Astrocyte (in vitro differentiated cells and primary cell): ENCODE results near the gene CHST5.

Source experiments
- CTCF ChIP-seq: IDR thresholded peaks from 2 replicates; pipeline ENCODE4 v1.5.1; 2011; ENCODE audit warnings: low read depth, mild to moderate bottlenecking, inconsistent platforms, low read length, moderate library complexity; ENCODE audit not compliant: insufficient read depth
- EZH2 ChIP-seq: IDR thresholded peaks from 2 replicates; pipeline ENCODE4 v1.6.1; 2012; ENCODE audit warnings: mild to moderate bottlenecking, low read length, inconsistent platforms; ENCODE audit not compliant: insufficient read depth

GRCh38 chr16:75503801-75504200 lies 32.1 kb downstream of the CHST5 start:
- no peak for TF ChIP-seq CTCF
- no peak for TF ChIP-seq EZH2
